IMR-90 (cell line): ENCODE measurements around the gene DCAF11. TPM values are rescaled to one million over a fixed set of nuclear protein-coding genes. Genes with fewer than 3 reads are reported as not detected.

Experiments
- ATAC-seq: fragments of 200-7000 bp; cut with Tn5 transposase; 2 replicates; pipeline ENCODE4 v1.9.1; 2020; ENCODE audit warnings: low read depth, mild to moderate bottlenecking, moderate library complexity
- BruUV-seq: library from RNA; stranded (reverse); fragments of 400-500 nt; replicated peaks from 2 replicates; lab custom pipeline; 2021; lab: Mats Ljungman, UMichigan
- CTCF ChIA-PET: fragments of 300-600 bp; formaldehyde crosslinking; extraction: SDS; loops from one replicate; lab custom pipeline; 2021; ENCODE audit warnings: antibody characterized with exemption; lab: Yijun Ruan, JAX
- POLR2A ChIA-PET: fragments of 300-600 bp; sonication (Branson Sonifier 250); formaldehyde crosslinking; loops from one replicate; lab custom pipeline; 2022; ENCODE audit warnings: antibody characterized with exemption; ENCODE audit not compliant: unreplicated experiment; lab: Charles Lee
- DNase-seq: peaks from one replicate; pipeline ENCODE4 v3.0.0; 2013
- H2AFZ ChIP-seq: replicated peaks from 2 replicates; pipeline ENCODE3; 2013; ENCODE audit warnings: low read length, mild to moderate bottlenecking; ENCODE audit not compliant: poor library complexity
- H2AK5ac ChIP-seq: 2 replicates; pipeline ENCODE4 v1.6.1; 2013; ENCODE audit warnings: low read depth, low read length, inconsistent platforms
- H2AK9ac ChIP-seq: replicated peaks from 2 replicates; pipeline ENCODE3; 2013; ENCODE audit warnings: mild to moderate bottlenecking, low read depth, low read length, moderate library complexity; ENCODE audit not compliant: poor library complexity
- H2BK120ac ChIP-seq: 2 replicates; pipeline ENCODE4 v1.6.1; 2013; ENCODE audit warnings: low read depth, low read length, inconsistent platforms
- H2BK15ac ChIP-seq: 3 replicates; pipeline ENCODE4 v1.6.1; 2013; ENCODE audit warnings: low read depth, low read length, inconsistent platforms
- H2BK20ac ChIP-seq: 2 replicates; pipeline ENCODE4 v1.6.1; 2013; ENCODE audit warnings: low read depth, mild to moderate bottlenecking, inconsistent platforms, low read length, moderate library complexity
- H2BK5ac ChIP-seq: 2 replicates; pipeline ENCODE4 v1.6.1; 2013; ENCODE audit warnings: mild to moderate bottlenecking, low read depth, low read length, inconsistent platforms; ENCODE audit not compliant: poor library complexity, severe bottlenecking
- H3K14ac ChIP-seq: replicated peaks from 2 replicates; pipeline ENCODE4 v1.6.1; 2013; ENCODE audit warnings: low read depth, low read length, inconsistent platforms
- H3K18ac ChIP-seq: 2 replicates; pipeline ENCODE4 v1.6.1; 2013; ENCODE audit warnings: low read depth, low read length, control low read depth
- H3K23ac ChIP-seq: 2 replicates; pipeline ENCODE4 v1.6.1; 2013; ENCODE audit warnings: low read depth, low read length, inconsistent platforms
- H3K27ac ChIP-seq: 2 replicates; pipeline ENCODE4 v1.5.1; 2013; ENCODE audit warnings: mild to moderate bottlenecking, control low read depth, low read length; ENCODE audit not compliant: insufficient read depth
- H3K27me3 ChIP-seq: 2 replicates; pipeline ENCODE4 v1.6.1; 2013; ENCODE audit warnings: low read length; ENCODE audit not compliant: control insufficient read depth, insufficient read depth
- H3K36me3 ChIP-seq: 2 replicates; pipeline ENCODE4 v1.6.1; 2013; ENCODE audit warnings: low read length, mixed read lengths; ENCODE audit not compliant: control insufficient read depth, insufficient read depth
- H3K4ac ChIP-seq: 2 replicates; pipeline ENCODE4 v1.6.1; 2013; ENCODE audit warnings: low read depth, low read length, inconsistent platforms
- H3K4me1 ChIP-seq: 2 replicates; pipeline ENCODE4 v1.6.1; 2013; ENCODE audit warnings: low read length, mixed read lengths; ENCODE audit not compliant: control insufficient read depth, insufficient read depth
- H3K4me2 ChIP-seq: 2 replicates; pipeline ENCODE4 v1.6.1; 2013; ENCODE audit warnings: low read depth, mild to moderate bottlenecking, control low read depth, low read length, moderate library complexity
- H3K4me3 ChIP-seq: 2 replicates; pipeline ENCODE4 v1.5.1; 2013; ENCODE audit warnings: low read depth, mild to moderate bottlenecking, control low read depth, low read length, moderate library complexity; ENCODE audit not compliant: insufficient read depth
- H3K56ac ChIP-seq: 2 replicates; pipeline ENCODE4 v1.6.1; 2013; ENCODE audit warnings: low read length, inconsistent platforms; ENCODE audit not compliant: insufficient read depth; ENCODE audit errors: extremely low read depth
- H3K79me1 ChIP-seq, 2 experiments: 2 replicates each; pipeline ENCODE4 v1.6.1; 2013; ENCODE audit warnings: low read length in 2 of 2, inconsistent platforms in 1 of 2, low read depth in 1 of 2
- H3K9ac ChIP-seq: 2 replicates; pipeline ENCODE4 v1.6.1; 2013; ENCODE audit warnings: low read depth, low read length, control low read depth
- H3K9me1 ChIP-seq: 2 replicates; pipeline ENCODE4 v1.6.1; 2013; ENCODE audit warnings: low read length, inconsistent platforms; ENCODE audit not compliant: insufficient read depth
- H3K9me3 ChIP-seq: 2 replicates; pipeline ENCODE4 v1.6.1; 2013; ENCODE audit warnings: low read length; ENCODE audit not compliant: control insufficient read depth, insufficient read depth
- H4K20me1 ChIP-seq: 2 replicates; pipeline ENCODE4 v1.6.1; 2013; ENCODE audit warnings: low read length, inconsistent platforms; ENCODE audit not compliant: insufficient read depth
- H4K5ac ChIP-seq: 2 replicates; pipeline ENCODE4 v1.6.1; 2013; ENCODE audit warnings: mild to moderate bottlenecking, low read depth, low read length, control low read depth
- H4K8ac ChIP-seq, 2 experiments: 2 replicates each; pipeline ENCODE4 v1.6.1; 2013; ENCODE audit warnings: low read depth in 2 of 2, low read length in 2 of 2, control low read depth in 1 of 2, inconsistent platforms in 1 of 2
- H4K91ac ChIP-seq: 2 replicates; pipeline ENCODE4 v1.6.1; 2013; ENCODE audit warnings: low read depth, low read length, inconsistent platforms; ENCODE audit not compliant: insufficient read depth
- SMC3 ChIP-seq: fragments of 150-350 bp; IDR thresholded peaks from 2 replicates; pipeline ENCODE4 v1.6.1; 2016; ENCODE audit warnings: low read depth, mild to moderate bottlenecking, antibody characterized with exemption, low read length, moderate library complexity
- WGBS, 2 experiments: methylation state at CpG; one replicate each; pipeline versions ENCODE4 v1.1.5 to v1.1.7; 2013; ENCODE audit warnings: missing lambda C conversion rate in 2 of 2; ENCODE audit not compliant: insufficient read length in 1 of 2; ENCODE audit errors: extremely low coverage in 2 of 2; 5-methylcytosine and 5-hydroxymethylcytosine counted together
- dilution Hi-C: fragments of 300-500 bp; cut with HindIII; formaldehyde crosslinking; loops from one replicate; pipeline ENCODE4 v1.14.3; 2018; ENCODE audit warnings: low sequenced_read_pairs; ENCODE audit not compliant: unreplicated experiment
- in situ Hi-C: fragments of 300-500 bp; cut with MboI; formaldehyde crosslinking; loops from 3 replicates; pipeline ENCODE4 v1.14.3; 2019; ENCODE audit warnings: low sequenced_read_pairs, inconsistent platforms, mixed read lengths
- intact Hi-C: fragments of 100-400 bp; cut with micrococcal nuclease; formaldehyde crosslinking; loops from 2 replicates; pipeline ENCODE4 v1.10.0; 2022
- polyA plus RNA-seq, 3 experiments: library from polyadenylated mRNA; depleted of rRNA; stranded (reverse); fragments of >200 nt; gene quantifications; 2 replicates each; pipeline ENCODE4 v1.2.3, GENCODE V29; 2012; ENCODE audit warnings: low replicate concordance in 1 of 3
- total RNA-seq: library from RNA; depleted of rRNA; stranded (reverse); fragments of >200 nt; gene quantifications from 2 replicates; pipeline ENCODE4 v1.2.3, GENCODE V29; 2012

The DCAF11 gene
- total and polyA plus RNA-seq, 2 of the 4 experiments (the other 2 are of a cell fraction), result 21.0 to 52.0 TPM

DNA sequence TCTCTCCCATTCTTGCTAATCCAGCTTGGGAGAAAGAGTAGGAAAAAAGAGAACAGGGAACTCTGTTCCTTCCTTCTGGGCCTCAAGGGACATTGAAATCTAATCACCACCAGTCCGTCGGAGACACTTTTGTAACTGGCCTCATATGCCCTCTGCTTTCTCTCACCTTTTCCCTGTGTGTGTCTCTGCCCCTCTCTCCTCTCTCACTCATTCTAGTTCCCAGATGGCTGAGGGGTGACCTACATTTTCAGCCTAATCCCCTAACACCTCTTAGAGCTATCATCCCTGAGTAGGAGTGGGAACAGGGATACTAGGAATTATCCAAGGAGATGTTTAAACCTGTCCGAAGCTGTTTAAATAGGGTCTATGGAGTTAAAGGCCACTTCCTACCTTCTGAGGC is 29.4 kb upstream of the DCAF11 start:
- H3K9me1 ChIP-seq, result no peaks in the 10 kb centered on the region
- no peak overlapping the region for H4K8ac ChIP-seq
- no CpG with 5 or more reads among the region's 3 CpGs for WGBS, 2 experiments
- in situ Hi-C loops (no loop called here), dilution Hi-C loops (no loop called here), intact Hi-C loops (no loop called here)
- H3K9ac ChIP-seq, result no peak overlapping the region
- H3K36me3 ChIP-seq, result no peaks in the 10 kb centered on the region
- H2AK5ac ChIP-seq, result no peak overlapping the region
- H3K4me3 ChIP-seq, result no peak overlapping the region
- H2BK120ac ChIP-seq, result no peak overlapping the region
- peaks cover 59% of the 10 kb centered on the region for H3K27me3 ChIP-seq
- no peak overlapping the region for H2BK15ac ChIP-seq
- DNase-seq (no peak), ATAC-seq (no peak)
- BruUV-seq, result no TSS peak
- H4K91ac ChIP-seq, result no peak overlapping the region
- H4K5ac ChIP-seq, result no peak overlapping the region
- no peak overlapping the region for H3K18ac ChIP-seq
- no peak overlapping the region for H2AK9ac ChIP-seq
- H4K20me1 ChIP-seq, result no peaks in the 10 kb centered on the region; the same call in 1 of the 2 replicates
- H3K23ac ChIP-seq, result no peak overlapping the region
- H3K4ac ChIP-seq, result no peak overlapping the region
- POLR2A ChIA-PET, result no interaction called here
- no peak overlapping the region for H3K27ac ChIP-seq
- no peaks in the 10 kb centered on the region for H3K9me3 ChIP-seq
- H2AFZ ChIP-seq, result no peak overlapping the region
- H3K4me2 ChIP-seq, result no peak overlapping the region
- no peaks in the 10 kb centered on the region for H3K79me1 ChIP-seq
- H2BK5ac ChIP-seq, result no peak overlapping the region
- peaks cover 2% of the 10 kb centered on the region; the same call in 1 of the 2 replicates for H3K4me1 ChIP-seq
- no peak overlapping the region for H2BK20ac ChIP-seq
- H3K56ac ChIP-seq, result no peak overlapping the region
- no peak for TF ChIP-seq SMC3
- no peak overlapping the region for H3K14ac ChIP-seq
- CTCF ChIA-PET, result interaction anchor here (0.8 to 2.0 kb wide), 3 partner anchors 24 to 27 kb away, joined by 3 to 6 read pairs (median 6); no protein-coding TSS in a partner anchor
